SK-N-SH treated with all-trans-retinoic acid at 6 μM for 48 hours (cell line): ENCODE results near the gene GALNT5.

ENCODE experiments used
- ATAC-seq: fragments of 200-7000 bp; cut with Tn5 transposase; 3 replicates; pipeline ENCODE4 v1.9.1; 2020; ENCODE audit warnings: mild to moderate bottlenecking, moderate library complexity
- ARNTL ChIP-seq: fragments of 450-650 bp; formaldehyde crosslinking; IDR thresholded peaks from 2 replicates; pipeline ENCODE4 v1.5.0; 2020; ENCODE audit warnings: low read depth, mild to moderate bottlenecking, moderate library complexity, borderline replicate concordance
- BACH2 ChIP-seq: fragments of 250-450 bp; sonication (Bioruptor Pico); IDR thresholded peaks from 2 replicates; pipeline ENCODE4 v1.9.0; 2021; ENCODE audit warnings: mild to moderate bottlenecking, borderline replicate concordance
- CREB5 ChIP-seq: fragments of 250-450 bp; sonication (Bioruptor Pico); IDR thresholded peaks from 2 replicates; pipeline ENCODE4 v1.5.1; 2020; ENCODE audit warnings: low read depth, mild to moderate bottlenecking, moderate library complexity
- CSDC2 ChIP-seq: fragments of 250-450 bp; sonication (Bioruptor Pico); IDR thresholded peaks from 2 replicates; pipeline ENCODE4 v1.5.0; 2020; ENCODE audit warnings: mild to moderate bottlenecking, moderate library complexity
- CSRNP3 ChIP-seq: fragments of 250-450 bp; sonication (Bioruptor Pico); IDR thresholded peaks from 2 replicates; pipeline ENCODE4 v1.5.1; 2021; ENCODE audit warnings: mild to moderate bottlenecking, moderate library complexity
- PATZ1 ChIP-seq: fragments of 250-450 bp; sonication (Bioruptor Pico); IDR thresholded peaks from 2 replicates; pipeline ENCODE4 v1.8.0; 2020; ENCODE audit warnings: mild to moderate bottlenecking, moderate library complexity, borderline replicate concordance
- POU6F1 ChIP-seq: fragments of 250-450 bp; sonication (Bioruptor Pico); IDR thresholded peaks from 2 replicates; pipeline ENCODE4 v1.8.0; 2021; ENCODE audit warnings: low read depth, mild to moderate bottlenecking, moderate library complexity, borderline replicate concordance
- PPARA ChIP-seq: fragments of 250-450 bp; sonication (Bioruptor Pico); IDR thresholded peaks from 2 replicates; pipeline ENCODE4 v1.5.0; 2020; ENCODE audit warnings: mild to moderate bottlenecking, borderline replicate concordance
- RARB ChIP-seq: fragments of 250-450 bp; sonication (Bioruptor Pico); IDR thresholded peaks from 2 replicates; pipeline ENCODE4 v1.8.0; 2021; ENCODE audit warnings: mild to moderate bottlenecking, moderate library complexity
- SNAI2 ChIP-seq: fragments of 250-450 bp; sonication (Bioruptor Pico); IDR thresholded peaks from 2 replicates; pipeline ENCODE4 v1.5.0; 2020; ENCODE audit warnings: mild to moderate bottlenecking, moderate library complexity
- TCF4 ChIP-seq: fragments of 250-450 bp; sonication (Bioruptor Pico); IDR thresholded peaks from 2 replicates; pipeline ENCODE4 v1.8.0; 2021; ENCODE audit warnings: mild to moderate bottlenecking, moderate library complexity, borderline replicate concordance
- TOX ChIP-seq: fragments of 250-450 bp; sonication (Bioruptor Pico); IDR thresholded peaks from 2 replicates; pipeline ENCODE4 v1.8.0; 2021; ENCODE audit warnings: mild to moderate bottlenecking, moderate library complexity, borderline replicate concordance
- TSHZ2 ChIP-seq: fragments of 250-450 bp; sonication (Bioruptor Pico); IDR thresholded peaks from 2 replicates; pipeline ENCODE4 v1.5.0; 2020; ENCODE audit warnings: mild to moderate bottlenecking, moderate library complexity
- ZC3H10 ChIP-seq: fragments of 250-450 bp; sonication (Bioruptor Pico); IDR thresholded peaks from 2 replicates; pipeline ENCODE4 v1.5.1; 2021; ENCODE audit warnings: mild to moderate bottlenecking, moderate library complexity
- ZFP3 ChIP-seq: fragments of 250-450 bp; sonication (Bioruptor Pico); IDR thresholded peaks from 2 replicates; pipeline ENCODE4 v1.5.0; 2020; ENCODE audit warnings: mild to moderate bottlenecking, moderate library complexity
- ZNF565 ChIP-seq: fragments of 450-650 bp; formaldehyde crosslinking; conservative IDR thresholded peaks from 2 replicates; pipeline ENCODE4 v1.5.0; 2020; ENCODE audit warnings: low read depth, mild to moderate bottlenecking, moderate library complexity
- ZNF70 ChIP-seq: fragments of 450-650 bp; formaldehyde crosslinking; IDR thresholded peaks from 2 replicates; pipeline ENCODE4 v1.5.0; 2020; ENCODE audit warnings: mild to moderate bottlenecking, moderate library complexity
- ZNF8 ChIP-seq: fragments of 450-650 bp; formaldehyde crosslinking; IDR thresholded peaks from 2 replicates; pipeline ENCODE4 v1.5.0; 2020; ENCODE audit warnings: mild to moderate bottlenecking, moderate library complexity

GALNT5 gene

GRCh38 chr2:157217409-157217808 is 40.1 kb upstream of the GALNT5 start (continued):
- no peak for TF ChIP-seq CSDC2 (CRISPR knock-in tag)
- TF ChIP-seq TOX (CRISPR knock-in tag) = no peak

GRCh38 chr2:157218911-157219310 is 38.6 kb upstream of the GALNT5 start:
- TF ChIP-seq PATZ1 = no peak
- TF ChIP-seq, all 23 proteins: peak for 0
- ATAC-seq = no peak

GRCh38 chr2:157220502-157220901 is 37.0 kb upstream of the GALNT5 start:
- ATAC-seq = no peak
- no peak for TF ChIP-seq TOX (CRISPR knock-in tag)
- TF ChIP-seq RARB = no peak
- no peak for TF ChIP-seq SNAI2 (CRISPR knock-in tag)
- no peak for TF ChIP-seq TCF4 (CRISPR knock-in tag)
- no peak for TF ChIP-seq CREB5 (CRISPR knock-in tag)
- no peak for TF ChIP-seq ZNF565 (CRISPR knock-in tag)
- TF ChIP-seq ZFP3 (CRISPR knock-in tag) = no peak
- no peak for TF ChIP-seq TSHZ2
- TF ChIP-seq ZC3H10 (CRISPR knock-in tag) = no peak
- no peak for TF ChIP-seq PPARA (CRISPR knock-in tag)
- TF ChIP-seq ZNF8 (CRISPR knock-in tag) = no peak
- TF ChIP-seq PATZ1 = no peak
- TF ChIP-seq POU6F1 (CRISPR knock-in tag) = no peak

- no peak for ATAC-seq
- TF ChIP-seq CSRNP3 (CRISPR knock-in tag) (no peak), ZFP3 (CRISPR knock-in tag) (no peak), ARNTL (CRISPR knock-in tag) (no peak), TOX (CRISPR knock-in tag) (no peak), ZNF8 (CRISPR knock-in tag) (no peak), ZNF70 (CRISPR knock-in tag) (no peak), BACH2 (CRISPR knock-in tag) (no peak), TCF4 (CRISPR knock-in tag) (no peak), ZNF565 (CRISPR knock-in tag) (no peak), SNAI2 (CRISPR knock-in tag) (no peak)
- TF ChIP-seq, all 23 proteins: peak for 0
Measured at GRCh38 chr2:157221394-157221988, 36.0 kb upstream of the GALNT5 start.
